Mesothelial cell of epicardium (in vitro differentiated cells): Measurements from ENCODE around the gene MSMB. TPM values are rescaled to one million over a fixed set of nuclear protein-coding genes. Genes with fewer than 3 reads are reported as not detected.

ENCODE experiments used
- DNase-seq, 2 experiments: peaks; one replicate each; pipeline ENCODE4 v3.0.0; 2021; ENCODE audit warnings: low spot score in 2 of 2; ENCODE audit not compliant: unreplicated experiment in 2 of 2
- H3K27ac Mint-ChIP-seq: 2 replicates; pipeline ENCODE4 v1.8.0; 2021; ENCODE audit warnings: mixed read lengths
- H3K27me3 Mint-ChIP-seq: 2 replicates; pipeline ENCODE4 v1.8.0; 2021; ENCODE audit warnings: low read depth, mixed read lengths
- H3K36me3 Mint-ChIP-seq: 2 replicates; pipeline ENCODE4 v1.8.0; 2021; ENCODE audit warnings: mixed read lengths
- H3K4me1 Mint-ChIP-seq: 2 replicates; pipeline ENCODE4 v1.8.0; 2021; ENCODE audit warnings: mixed read lengths
- H3K4me3 Mint-ChIP-seq: 2 replicates; pipeline ENCODE4 v1.8.0; 2021; ENCODE audit warnings: mild to moderate bottlenecking, moderate library complexity, mixed read lengths
- H3K9me3 Mint-ChIP-seq: 2 replicates; pipeline ENCODE4 v1.8.0; 2021; ENCODE audit warnings: mixed read lengths
- total RNA-seq: library from RNA; stranded (reverse); gene quantifications from 3 replicates; pipeline ENCODE4 v1.2.1, GENCODE V29; 2021
- TF ChIP-seq, protein P1 (sequence below): fragments of 200-600 bp; sonication (generic); IDR thresholded peaks from one replicate; pipeline ENCODE4 v1.5.0; 2021; ENCODE audit warnings: antibody characterized with exemption; ENCODE audit not compliant: unreplicated experiment

The MSMB gene
- total RNA-seq, 1 donor from 2014 or later = not detected

GRCh38 chr10:46026106-46026505 lies 20.0 kb downstream of the MSMB start:
- Mint-ChIP-seq H3K9me3 (no peaks in the 10 kb centered on the region), H3K27ac (no peak overlapping the region), H3K36me3 (no peaks in the 10 kb centered on the region), H3K4me3 (no peak overlapping the region), H3K4me1 (peaks cover 34% of the 10 kb centered on the region), H3K27me3 (no peaks in the 10 kb centered on the region)
- no peak for DNase-seq
- TF ChIP-seq, protein P1, sequence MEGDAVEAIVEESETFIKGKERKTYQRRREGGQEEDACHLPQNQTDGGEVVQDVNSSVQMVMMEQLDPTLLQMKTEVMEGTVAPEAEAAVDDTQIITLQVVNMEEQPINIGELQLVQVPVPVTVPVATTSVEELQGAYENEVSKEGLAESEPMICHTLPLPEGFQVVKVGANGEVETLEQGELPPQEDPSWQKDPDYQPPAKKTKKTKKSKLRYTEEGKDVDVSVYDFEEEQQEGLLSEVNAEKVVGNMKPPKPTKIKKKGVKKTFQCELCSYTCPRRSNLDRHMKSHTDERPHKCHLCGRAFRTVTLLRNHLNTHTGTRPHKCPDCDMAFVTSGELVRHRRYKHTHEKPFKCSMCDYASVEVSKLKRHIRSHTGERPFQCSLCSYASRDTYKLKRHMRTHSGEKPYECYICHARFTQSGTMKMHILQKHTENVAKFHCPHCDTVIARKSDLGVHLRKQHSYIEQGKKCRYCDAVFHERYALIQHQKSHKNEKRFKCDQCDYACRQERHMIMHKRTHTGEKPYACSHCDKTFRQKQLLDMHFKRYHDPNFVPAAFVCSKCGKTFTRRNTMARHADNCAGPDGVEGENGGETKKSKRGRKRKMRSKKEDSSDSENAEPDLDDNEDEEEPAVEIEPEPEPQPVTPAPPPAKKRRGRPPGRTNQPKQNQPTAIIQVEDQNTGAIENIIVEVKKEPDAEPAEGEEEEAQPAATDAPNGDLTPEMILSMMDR = no peak

DNA sequence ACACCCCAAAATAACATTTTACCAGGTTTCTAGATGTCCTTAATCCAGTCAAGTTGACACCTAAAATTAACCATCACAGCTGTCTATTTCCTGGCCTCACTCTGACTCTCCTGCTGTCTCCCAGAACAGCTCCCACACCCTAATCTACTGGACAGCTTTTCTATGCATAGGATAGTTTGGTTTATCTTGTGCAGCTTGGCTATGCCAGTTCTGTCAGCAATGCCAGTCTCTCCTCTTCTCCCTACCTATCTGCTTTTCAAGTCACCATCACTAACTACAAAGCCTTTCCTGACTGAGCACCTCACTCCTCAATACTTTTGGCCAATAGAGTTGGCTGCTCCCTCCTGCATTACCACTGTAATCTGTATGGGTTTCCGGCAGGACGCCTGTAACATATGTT lies 20.7 kb downstream of the MSMB start:
- no peak overlapping the region for H3K4me3 Mint-ChIP-seq
- no peak overlapping the region for H3K27ac Mint-ChIP-seq
- peaks cover 30% of the 10 kb centered on the region for H3K4me1 Mint-ChIP-seq
- no peaks in the 10 kb centered on the region for H3K27me3 Mint-ChIP-seq
- TF ChIP-seq, protein P1 = no peak
- no peaks in the 10 kb centered on the region for H3K36me3 Mint-ChIP-seq
- no peaks in the 10 kb centered on the region for H3K9me3 Mint-ChIP-seq
- DNase-seq = no peak

- TF ChIP-seq, protein P1 = no peak
- Mint-ChIP-seq H3K4me1 (peaks cover 29% of the 10 kb centered on the region), H3K9me3 (no peaks in the 10 kb centered on the region), H3K36me3 (no peaks in the 10 kb centered on the region), H3K27me3 (no peaks in the 10 kb centered on the region), H3K27ac (no peak overlapping the region), H3K4me3 (no peak overlapping the region)
- no peak for DNase-seq
Observed at GRCh38 chr10:46024948-46025347, 21.1 kb downstream of the MSMB start.

DNA sequence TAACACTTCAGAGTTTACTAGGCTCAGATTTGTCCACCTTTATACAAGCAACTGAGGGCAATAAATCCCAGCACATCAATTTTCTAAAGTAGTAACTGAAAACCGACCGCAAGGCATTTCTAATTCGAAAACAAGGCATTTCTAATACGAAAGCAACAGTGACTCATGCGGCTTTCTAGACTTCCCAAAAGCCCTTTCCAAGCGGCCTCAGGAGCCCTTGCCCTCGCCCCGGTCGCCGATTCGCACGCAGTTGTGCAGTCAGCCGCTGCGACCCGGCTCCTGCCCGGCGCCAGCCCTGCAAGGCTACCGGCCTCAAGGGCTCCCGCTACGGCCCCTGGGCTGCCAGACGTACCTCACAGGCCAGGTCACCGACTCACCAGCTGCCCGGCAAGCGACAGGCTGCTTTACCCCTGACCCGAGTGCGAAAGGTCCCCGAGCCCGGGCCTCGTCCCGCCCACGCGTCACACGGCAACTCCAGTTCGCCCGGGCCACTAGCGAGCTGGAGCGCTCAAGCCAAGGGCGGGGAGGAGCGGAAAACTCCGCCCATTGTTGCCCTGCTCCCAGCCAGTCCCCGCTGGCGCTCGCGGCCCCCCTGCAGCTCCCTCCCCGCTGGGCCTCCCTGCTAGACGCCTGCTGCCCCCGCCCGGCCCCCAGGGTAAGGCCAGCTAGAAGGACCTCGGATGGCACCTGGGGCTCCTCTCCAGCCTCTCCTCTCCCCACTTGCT lies 22.9 kb downstream of the MSMB start:
- peak overlapping the region; percentile 83 for H3K4me3 Mint-ChIP-seq
- TF ChIP-seq, protein P1 = no peak

GRCh38 chr10:46020344-46020657 lies 25.8 kb downstream of the MSMB start:
- H3K4me1 Mint-ChIP-seq = peaks cover 15% of the 10 kb centered on the region
- no peak overlapping the region for H3K27ac Mint-ChIP-seq
- no peaks in the 10 kb centered on the region for H3K27me3 Mint-ChIP-seq
- DNase-seq = no peak
- no peaks in the 10 kb centered on the region for H3K9me3 Mint-ChIP-seq
- peaks cover 4% of the 10 kb centered on the region for H3K36me3 Mint-ChIP-seq
- TF ChIP-seq, protein P1 = no peak
- H3K4me3 Mint-ChIP-seq = no peak overlapping the region

More for the DNA sequence above, 22.9 kb downstream of the MSMB start:
- H3K27me3 Mint-ChIP-seq = no peaks in the 10 kb centered on the region
- peak; percentile 61 to 77 for DNase-seq
- H3K36me3 Mint-ChIP-seq = no peaks in the 10 kb centered on the region
- no peaks in the 10 kb centered on the region for H3K9me3 Mint-ChIP-seq
- peak overlapping the region; percentile 89 for H3K27ac Mint-ChIP-seq
- peaks cover 17% of the 10 kb centered on the region for H3K4me1 Mint-ChIP-seq
